HepG2 (cell line): ENCODE results near the gene LBX2. TPM values are rescaled to one million over a fixed set of nuclear protein-coding genes. Genes with fewer than 3 reads are reported as not detected.

Experiments used
- ATF1 ChIP-seq: IDR thresholded peaks from 2 replicates; pipeline ENCODE4 v1.6.1; 2016; ENCODE audit warnings: mild to moderate bottlenecking, control low read depth
- DMTF1 ChIP-seq: sonication (generic); formaldehyde crosslinking; IDR thresholded peaks from 2 replicates; pipeline ENCODE4 v1.4.0; 2020; ENCODE audit warnings: mild to moderate bottlenecking, missing genetic modification reagents
- FOXO4 ChIP-seq: sonication (generic); formaldehyde crosslinking; conservative IDR thresholded peaks from 2 replicates; pipeline ENCODE4 v1.8.1; 2023; ENCODE audit warnings: missing genetic modification reagents
- NCOA2 ChIP-seq: sonication (generic); formaldehyde crosslinking; IDR thresholded peaks from 2 replicates; pipeline ENCODE4 v1.8.0; 2022; ENCODE audit warnings: inconsistent platforms
- POLR2AphosphoS5 ChIP-seq: IDR thresholded peaks from 2 replicates; pipeline ENCODE4 v1.6.1; 2012; ENCODE audit warnings: low read depth, low read length
- SCMH1 ChIP-seq: sonication (generic); formaldehyde crosslinking; IDR thresholded peaks from 2 replicates; pipeline ENCODE4 v1.9.0; 2021; ENCODE audit warnings: missing genetic modification reagents, mild to moderate bottlenecking, borderline replicate concordance
- SUZ12 ChIP-seq: fragments of 150-350 bp; IDR thresholded peaks from 2 replicates; pipeline ENCODE4 v1.6.1; 2014; ENCODE audit warnings: low read depth, low read length
- YEATS4 ChIP-seq: sonication (generic); formaldehyde crosslinking; IDR thresholded peaks from 2 replicates; pipeline ENCODE4 v1.4.0; 2020; ENCODE audit warnings: missing genetic modification reagents, borderline replicate concordance
- ZFP37 ChIP-seq: sonication (generic); formaldehyde crosslinking; IDR thresholded peaks from 2 replicates; pipeline ENCODE4 v1.4.0; 2020; ENCODE audit warnings: missing genetic modification reagents, borderline replicate concordance
- ZNF18 ChIP-seq: sonication (generic); formaldehyde crosslinking; IDR thresholded peaks from 2 replicates; pipeline ENCODE4 v1.8.0; 2022; ENCODE audit warnings: mild to moderate bottlenecking, missing genetic modification reagents; ENCODE audit not compliant: insufficient replicate concordance
- ZNF318 ChIP-seq: sonication (generic); formaldehyde crosslinking; IDR thresholded peaks from 2 replicates; pipeline ENCODE4 v1.4.0; 2020; ENCODE audit warnings: mild to moderate bottlenecking, missing genetic modification reagents
- ZNF414 ChIP-seq: sonication (generic); formaldehyde crosslinking; IDR thresholded peaks from 2 replicates; pipeline ENCODE4 v1.5.0; 2020; ENCODE audit warnings: missing genetic modification reagents
- ZNF788 ChIP-seq: sonication (generic); formaldehyde crosslinking; IDR thresholded peaks from 2 replicates; pipeline ENCODE4 v1.5.0; 2020; ENCODE audit warnings: mild to moderate bottlenecking, missing genetic modification reagents, borderline replicate concordance
- ZNF879 ChIP-seq: sonication (generic); formaldehyde crosslinking; IDR thresholded peaks from 2 replicates; pipeline ENCODE4 v1.8.1; 2023; ENCODE audit warnings: missing genetic modification reagents
- polyA plus RNA-seq, 8 experiments: library from polyadenylated mRNA; depleted of rRNA in 3 of 8; stranded (reverse) in 7 of 8; unstranded in 1 of 8; fragments of >200 nt; fragmentation: Illumina TruSeq in 4 of 8; extraction: Trizol in 4 of 8; gene quantifications; 2 replicates each; pipeline versions ENCODE4 v1.2.1 to v1.2.3, GENCODE V29; 2011 to 2016; ENCODE audit warnings: low read depth in 4 of 8, missing spikeins in 1 of 8, mixed read lengths in 1 of 8; ENCODE audit not compliant: insufficient read depth in 1 of 8
- total RNA-seq, 5 experiments: library from RNA; depleted of rRNA; stranded (reverse); fragments of >200 nt; fragmentation: Illumina TruSeq; extraction: Trizol; gene quantifications; 2 replicates each; pipeline ENCODE4 v1.2.3, GENCODE V29; 2016; ENCODE audit warnings: low read depth in 1 of 5

LBX2 gene
- total and polyA plus RNA-seq, 2 of the 13 experiments (the other 11 are each of a cell fraction or from before 2014, with no cell fraction given), result 6.4 to 8.1 TPM

- no peak for TF ChIP-seq SUZ12
- TF ChIP-seq ZNF414 (CRISPR knock-in tag), result peak; percentile 99
- no peak; the same call in 1 of the 2 replicates for TF ChIP-seq ZNF318 (CRISPR knock-in tag)
- no peak for TF ChIP-seq POLR2AphosphoS5
- TF ChIP-seq ATF1, result no peak
- TF ChIP-seq ZNF879 (CRISPR knock-in tag), result no peak
- TF ChIP-seq SCMH1 (CRISPR knock-in tag), result no peak
- TF ChIP-seq NCOA2 (CRISPR knock-in tag), result peak; percentile 21
- TF ChIP-seq DMTF1, result peak; percentile 40; the same call in 1 of the 2 replicates
- no peak for TF ChIP-seq ZFP37 (CRISPR knock-in tag)
- 0 out of 2 replicates have a peak, but pooled peaks have one; percentile 93 for TF ChIP-seq FOXO4 (CRISPR knock-in tag)
- peak; percentile 63 for TF ChIP-seq ZNF18 (CRISPR knock-in tag)
- TF ChIP-seq YEATS4 (CRISPR knock-in tag), result peak; percentile 84
- peak; percentile 37; the same call in 1 of the 2 replicates for TF ChIP-seq ZNF788 (CRISPR knock-in tag)
These were observed 3.5 kb upstream of the LBX2 start (continued) for GRCh38 chr2:74502720-74503505.
